Liver (tissue), 9 donors: ENCODE data around the gene PRKAR1B. TPM values are rescaled to one million over a fixed set of nuclear protein-coding genes. Genes with fewer than 3 reads are reported as not detected.

Experiments
- DNase-seq: peaks from one replicate; pipeline ENCODE4 v3.0.0-alpha.2; 2017; ENCODE audit warnings: low spot score
- H3K27ac ChIP-seq, 2 donors: one replicate each; pipeline ENCODE4 v1.7.0; 2013; ENCODE audit warnings: inconsistent platforms in 2 of 2, low read length in 2 of 2, control low read depth in 1 of 2, low read depth in 1 of 2, mild to moderate bottlenecking in 1 of 2
- H3K27me3 ChIP-seq, 4 donors: one replicate each; pipeline versions ENCODE4 v1.6.1 to v1.7.0; 2013; ENCODE audit warnings: low read length in 3 of 4, inconsistent platforms in 1 of 4, mild to moderate bottlenecking in 1 of 4, moderate library complexity in 1 of 4; ENCODE audit not compliant: control insufficient read depth in 4 of 4, insufficient read depth in 4 of 4
- H3K36me3 ChIP-seq, 4 donors: one replicate each; pipeline versions ENCODE4 v1.6.1 to v1.7.0; 2013; ENCODE audit warnings: low read length in 3 of 4, mild to moderate bottlenecking in 3 of 4, low read depth in 1 of 4, moderate library complexity in 1 of 4; ENCODE audit not compliant: control insufficient read depth in 4 of 4, insufficient read depth in 3 of 4
- H3K4me1 ChIP-seq, 4 donors: one replicate each; pipeline versions ENCODE4 v1.6.1 to v1.7.0; 2013; ENCODE audit warnings: low read length in 3 of 4, mild to moderate bottlenecking in 3 of 4, moderate library complexity in 1 of 4; ENCODE audit not compliant: control insufficient read depth in 4 of 4, insufficient read depth in 4 of 4
- H3K4me3 ChIP-seq, 3 donors: one replicate each; pipeline versions ENCODE4 v1.6.1 to v1.7.0; 2013; ENCODE audit warnings: low read length in 3 of 3, control low read depth in 1 of 3, low read depth in 1 of 3, mild to moderate bottlenecking in 1 of 3
- H3K9ac ChIP-seq, 2 donors: one replicate each; pipeline ENCODE4 v1.7.0; 2013; ENCODE audit warnings: low read length in 2 of 2, mild to moderate bottlenecking in 2 of 2, moderate library complexity in 2 of 2, control low read depth in 1 of 2, low read depth in 1 of 2
- H3K9me3 ChIP-seq, 4 donors: one replicate each; pipeline versions ENCODE4 v1.6.1 to v1.7.0; 2013; ENCODE audit warnings: low read length in 3 of 4; ENCODE audit not compliant: control insufficient read depth in 4 of 4
- EGR1 ChIP-seq, 2 donors: IDR thresholded peaks; 2 replicates each; pipeline ENCODE4 v1.6.1; 2016 to 2018; ENCODE audit warnings: antibody characterized with exemption in 2 of 2, low read depth in 2 of 2
- FOXA1 ChIP-seq: IDR thresholded peaks from 2 replicates; pipeline ENCODE4 v1.6.1; 2016; ENCODE audit warnings: antibody characterized with exemption
- FOXA2 ChIP-seq: IDR thresholded peaks from 2 replicates; pipeline ENCODE4 v1.6.1; 2016; ENCODE audit warnings: antibody characterized with exemption
- GABPA ChIP-seq, 2 donors: IDR thresholded peaks in 1 of 2; conservative IDR thresholded peaks in 1 of 2; 2 replicates each; pipeline ENCODE4 v1.6.1; 2016; ENCODE audit warnings: antibody characterized with exemption in 2 of 2, mild to moderate bottlenecking in 1 of 2, moderate library complexity in 1 of 2
- HNF4A ChIP-seq, 2 donors: conservative IDR thresholded peaks; 2 replicates each; pipeline ENCODE4 v1.6.1; 2016; ENCODE audit warnings: antibody characterized with exemption in 2 of 2, mild to moderate bottlenecking in 2 of 2
- HNF4G ChIP-seq: IDR thresholded peaks from 2 replicates; pipeline ENCODE4 v1.6.1; 2016; ENCODE audit warnings: antibody characterized with exemption
- JUND ChIP-seq, 2 donors: IDR thresholded peaks; 2 replicates each; pipeline ENCODE4 v1.6.1; 2016; ENCODE audit warnings: antibody characterized with exemption in 2 of 2
- MAX ChIP-seq: IDR thresholded peaks from 2 replicates; pipeline ENCODE4 v1.6.1; 2016; ENCODE audit warnings: antibody characterized with exemption
- NR2F2 ChIP-seq: IDR thresholded peaks from 2 replicates; pipeline ENCODE4 v1.6.1; 2016; ENCODE audit warnings: antibody characterized with exemption
- RAD21 ChIP-seq, 2 donors: IDR thresholded peaks; 2 replicates each; pipeline ENCODE4 v1.6.1; 2016; ENCODE audit warnings: antibody characterized with exemption in 2 of 2, mild to moderate bottlenecking in 2 of 2
- REST ChIP-seq: IDR thresholded peaks from 2 replicates; pipeline ENCODE4 v1.6.1; 2016; ENCODE audit warnings: antibody characterized with exemption, mild to moderate bottlenecking
- RXRA ChIP-seq, 2 donors: IDR thresholded peaks; 2 replicates each; pipeline ENCODE4 v1.6.1; 2017 to 2018; ENCODE audit warnings: antibody characterized with exemption in 2 of 2, mild to moderate bottlenecking in 1 of 2
- SP1 ChIP-seq: IDR thresholded peaks from 2 replicates; pipeline ENCODE4 v1.6.1; 2018; ENCODE audit warnings: antibody characterized with exemption, mild to moderate bottlenecking
- TAF1 ChIP-seq: conservative IDR thresholded peaks from 2 replicates; pipeline ENCODE4 v1.6.1; 2016; ENCODE audit warnings: antibody characterized with exemption, mild to moderate bottlenecking
- YY1 ChIP-seq: IDR thresholded peaks from 2 replicates; pipeline ENCODE4 v1.6.1; 2016; ENCODE audit warnings: antibody characterized with exemption, mild to moderate bottlenecking
- WGBS: extraction: QIAGEN DNeasy Blood & Tissue Kit; methylation state at CpG from one replicate; pipeline ENCODE4 v1.1.7; 2013; 5-methylcytosine and 5-hydroxymethylcytosine counted together
- polyA plus RNA-seq, 2 donors: library from polyadenylated mRNA; stranded (reverse) in 1 of 2; unstranded in 1 of 2; fragments of 200-250 nt in 1 of 2; fragments of >200 nt in 1 of 2; fragmentation: Nextera tagmentation in 1 of 2; extraction: Ambion mirVana in 1 of 2; gene quantifications; one replicate each; pipeline versions ENCODE4 v1.2.1 to v1.2.3, GENCODE V29; 2013 to 2015
- total RNA-seq, 2 donors: library from RNA; depleted of rRNA; stranded (reverse); fragments of >200 nt; gene quantifications; one replicate each; pipeline ENCODE4 v1.2.3, GENCODE V29; 2014
- TF ChIP-seq, protein P1 (sequence below): IDR thresholded peaks from 2 replicates; pipeline ENCODE4 v1.6.1; 2016; ENCODE audit warnings: antibody characterized with exemption
- TF ChIP-seq, protein P2 (sequence below): fragments of 150-350 bp; IDR thresholded peaks from 2 replicates; pipeline ENCODE4 v1.5.1; 2017; ENCODE audit warnings: improper control_type of control experiment, low read depth, low read length; ENCODE audit not compliant: missing input control
- donor health status: healthy.
- donor health status: healthy.
- donor health status: healthy.
- donor health status: healthy.
- donor health status: healthy.

The PRKAR1B gene
- total and polyA plus RNA-seq, 4 donors = 11.1 to 14.4 (median 12.4) TPM

- no peak for TF ChIP-seq REST
- no peak for TF ChIP-seq TAF1
These were observed 80.1 kb downstream of the PRKAR1B start (continued) for GRCh38 chr7:646951-647350.

- DNase-seq = no peak
- 94% methylated on average over 11 of the region's 11 CpGs for WGBS
- H3K27ac ChIP-seq = no peak overlapping the region
These were observed 80.6 kb downstream of the PRKAR1B start for GRCh38 chr7:646487-646886.

DNA sequence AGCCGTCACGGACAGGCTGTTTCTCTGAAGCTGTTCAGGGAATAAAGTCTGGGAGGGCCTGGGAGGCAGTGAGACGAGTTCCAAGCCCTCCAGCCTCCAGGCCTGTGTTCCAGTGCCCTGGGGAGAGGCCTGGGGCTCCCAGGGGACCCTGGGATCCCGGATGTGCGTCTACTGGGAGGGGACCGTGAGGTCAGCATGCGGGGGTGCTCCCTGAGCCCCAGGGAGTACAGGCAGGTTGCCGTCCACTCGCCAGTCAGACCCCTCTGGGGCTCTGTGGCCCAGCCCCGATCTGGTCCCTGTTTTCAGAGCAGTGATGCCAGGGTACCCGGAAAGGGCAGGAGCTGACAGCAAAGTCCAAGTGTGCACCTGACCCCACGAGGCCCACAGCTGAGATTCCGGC, 81.5 kb downstream of the PRKAR1B start:
- H3K4me1 ChIP-seq = no peaks in the 10 kb centered on the region
- H3K36me3 ChIP-seq = no peaks in the 10 kb centered on the region
- no peak overlapping the region for H3K27ac ChIP-seq
- no peaks in the 10 kb centered on the region for H3K27me3 ChIP-seq
- WGBS = 94% methylated on average over 13 of the region's 13 CpGs
- H3K9ac ChIP-seq = no peak overlapping the region
- DNase-seq = no peak
- H3K4me3 ChIP-seq = no peak overlapping the region
- peaks cover 0 to 3% (median 0%) of the 10 kb centered on the region in 4 donors for H3K9me3 ChIP-seq
- TF ChIP-seq EGR1 (IDR thresholded peaks at IDR 0.05; ENCODE audit: low read depth in 2 of 2) (no peak), MAX (no peak), TAF1 (no peak), RAD21 (IDR thresholded peaks at IDR 0.05) (no peak), RXRA (IDR thresholded peaks at IDR 0.05) (no peak), YY1 (no peak), REST (no peak), JUND (IDR thresholded peaks at IDR 0.05) (no peak), HNF4A (conservative IDR thresholded peaks at IDR 0.05) (no peak), HNF4G (no peak), FOXA1 (no peak), SP1 (no peak), GABPA (IDR thresholded peaks at IDR 0.05 in 1 of 2, conservative IDR thresholded peaks at IDR 0.05 in 1 of 2) (no peak)

More at GRCh38 chr7:646487-646886, 80.6 kb downstream of the PRKAR1B start:
- no peak overlapping the region for H3K4me3 ChIP-seq
- no peak overlapping the region for H3K9ac ChIP-seq
- no peaks in the 10 kb centered on the region for H3K36me3 ChIP-seq
- no peaks in the 10 kb centered on the region for H3K4me1 ChIP-seq
- no peak for TF ChIP-seq FOXA2
- TF ChIP-seq FOXA1 = no peak
- TF ChIP-seq, protein P1, sequence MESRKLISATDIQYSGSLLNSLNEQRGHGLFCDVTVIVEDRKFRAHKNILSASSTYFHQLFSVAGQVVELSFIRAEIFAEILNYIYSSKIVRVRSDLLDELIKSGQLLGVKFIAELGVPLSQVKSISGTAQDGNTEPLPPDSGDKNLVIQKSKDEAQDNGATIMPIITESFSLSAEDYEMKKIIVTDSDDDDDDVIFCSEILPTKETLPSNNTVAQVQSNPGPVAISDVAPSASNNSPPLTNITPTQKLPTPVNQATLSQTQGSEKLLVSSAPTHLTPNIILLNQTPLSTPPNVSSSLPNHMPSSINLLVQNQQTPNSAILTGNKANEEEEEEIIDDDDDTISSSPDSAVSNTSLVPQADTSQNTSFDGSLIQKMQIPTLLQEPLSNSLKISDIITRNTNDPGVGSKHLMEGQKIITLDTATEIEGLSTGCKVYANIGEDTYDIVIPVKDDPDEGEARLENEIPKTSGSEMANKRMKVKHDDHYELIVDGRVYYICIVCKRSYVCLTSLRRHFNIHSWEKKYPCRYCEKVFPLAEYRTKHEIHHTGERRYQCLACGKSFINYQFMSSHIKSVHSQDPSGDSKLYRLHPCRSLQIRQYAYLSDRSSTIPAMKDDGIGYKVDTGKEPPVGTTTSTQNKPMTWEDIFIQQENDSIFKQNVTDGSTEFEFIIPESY = no peak
- TF ChIP-seq, protein P2, sequence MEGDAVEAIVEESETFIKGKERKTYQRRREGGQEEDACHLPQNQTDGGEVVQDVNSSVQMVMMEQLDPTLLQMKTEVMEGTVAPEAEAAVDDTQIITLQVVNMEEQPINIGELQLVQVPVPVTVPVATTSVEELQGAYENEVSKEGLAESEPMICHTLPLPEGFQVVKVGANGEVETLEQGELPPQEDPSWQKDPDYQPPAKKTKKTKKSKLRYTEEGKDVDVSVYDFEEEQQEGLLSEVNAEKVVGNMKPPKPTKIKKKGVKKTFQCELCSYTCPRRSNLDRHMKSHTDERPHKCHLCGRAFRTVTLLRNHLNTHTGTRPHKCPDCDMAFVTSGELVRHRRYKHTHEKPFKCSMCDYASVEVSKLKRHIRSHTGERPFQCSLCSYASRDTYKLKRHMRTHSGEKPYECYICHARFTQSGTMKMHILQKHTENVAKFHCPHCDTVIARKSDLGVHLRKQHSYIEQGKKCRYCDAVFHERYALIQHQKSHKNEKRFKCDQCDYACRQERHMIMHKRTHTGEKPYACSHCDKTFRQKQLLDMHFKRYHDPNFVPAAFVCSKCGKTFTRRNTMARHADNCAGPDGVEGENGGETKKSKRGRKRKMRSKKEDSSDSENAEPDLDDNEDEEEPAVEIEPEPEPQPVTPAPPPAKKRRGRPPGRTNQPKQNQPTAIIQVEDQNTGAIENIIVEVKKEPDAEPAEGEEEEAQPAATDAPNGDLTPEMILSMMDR = no peak
- TF ChIP-seq NR2F2 = no peak
- no peak for TF ChIP-seq HNF4G
- TF ChIP-seq SP1 = no peak
- H3K9me3 ChIP-seq = peaks cover 0 to 3% (median 0%) of the 10 kb centered on the region in 4 donors
- no peaks in the 10 kb centered on the region for H3K27me3 ChIP-seq
